GM18519 (cell line): ENCODE measurements around the gene ZC2HC1C.
"Not testable (repeated sequence)": the region's sequence is repeated elsewhere in the genome, so short reads cannot be mapped to it uniquely, and the experiment has no call there.

ENCODE experiments used
- ATAC-seq: cut with Tn5 transposase; IDR thresholded peaks from one replicate; pipeline ENCODE4 v1.9.1; 2021; ENCODE audit warnings: mild to moderate bottlenecking, moderate library complexity; ENCODE audit not compliant: unreplicated experiment, low FRiP score

ZC2HC1C gene

GRCh38 chr14:75090353-75090752 lies 20.9 kb downstream of the ZC2HC1C start:
- ATAC-seq = no peak

GRCh38 chr14:75091251-75091650 lies 21.8 kb downstream of the ZC2HC1C start:
- no peak for ATAC-seq

DNA sequence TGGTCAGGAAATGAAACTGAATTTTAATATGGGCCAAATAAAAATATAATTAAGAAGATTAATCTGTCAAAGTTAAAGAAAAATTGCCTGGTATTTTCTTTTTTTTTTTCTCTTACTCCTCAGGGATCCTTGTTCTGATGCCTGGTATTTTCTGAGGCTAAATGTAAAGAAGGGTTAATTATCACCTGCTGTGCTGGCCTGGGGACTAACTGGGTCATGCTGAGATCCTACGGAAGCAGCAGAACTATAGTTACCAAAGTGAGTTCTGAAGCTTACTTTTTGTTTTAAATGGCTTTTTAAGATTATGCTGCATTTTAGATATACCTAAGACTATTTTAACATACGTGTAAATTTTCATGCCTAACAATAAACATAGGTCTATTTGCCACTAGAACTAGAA lies 23.3 kb downstream of the ZC2HC1C start:
- no peak for ATAC-seq

- no peak for ATAC-seq
These were observed 25.5 kb downstream of the ZC2HC1C start for GRCh38 chr14:75094896-75095295.

GRCh38 chr14:75095690-75096089 lies 26.2 kb downstream of the ZC2HC1C start:
- no peak for ATAC-seq

DNA sequence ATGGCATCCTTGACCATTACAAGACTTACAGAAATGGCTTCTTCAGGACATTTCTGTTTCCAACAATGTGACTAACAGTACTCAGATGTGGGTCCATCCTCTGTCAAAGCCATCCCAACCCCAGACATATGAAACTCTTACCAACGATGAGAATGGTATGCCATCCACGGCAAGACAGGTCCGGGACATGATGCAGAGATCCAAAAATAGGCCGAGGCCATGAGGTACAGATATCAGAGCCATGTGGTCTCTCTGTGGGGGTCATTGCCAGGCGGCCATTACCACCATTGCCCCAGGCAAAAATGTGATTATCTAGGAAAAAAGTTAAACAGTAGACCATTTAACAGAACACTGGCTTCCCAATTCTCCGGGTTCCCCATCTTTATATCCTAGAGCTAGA lies 27.5 kb downstream of the ZC2HC1C start:
- no peak for ATAC-seq

DNA sequence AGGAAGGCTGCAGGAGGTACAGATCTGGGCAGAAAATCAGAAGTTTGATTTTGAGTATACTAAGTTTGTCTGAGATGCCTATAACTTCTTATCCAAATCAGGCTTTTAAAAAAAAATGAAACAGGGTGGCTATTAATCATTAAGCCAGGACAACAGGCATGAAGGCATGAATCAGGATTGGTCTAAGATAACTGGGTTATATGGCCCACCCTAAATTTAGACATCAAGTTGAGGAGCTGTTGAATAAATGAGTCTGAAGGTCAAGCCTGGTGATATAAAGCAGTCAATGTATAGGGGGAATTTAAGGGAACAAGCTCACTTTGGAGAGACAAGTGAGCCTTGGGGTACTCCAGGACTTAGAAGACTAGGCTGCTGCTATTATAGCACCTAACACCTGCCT lies 28.8 kb downstream of the ZC2HC1C start:
- ATAC-seq = no peak

DNA sequence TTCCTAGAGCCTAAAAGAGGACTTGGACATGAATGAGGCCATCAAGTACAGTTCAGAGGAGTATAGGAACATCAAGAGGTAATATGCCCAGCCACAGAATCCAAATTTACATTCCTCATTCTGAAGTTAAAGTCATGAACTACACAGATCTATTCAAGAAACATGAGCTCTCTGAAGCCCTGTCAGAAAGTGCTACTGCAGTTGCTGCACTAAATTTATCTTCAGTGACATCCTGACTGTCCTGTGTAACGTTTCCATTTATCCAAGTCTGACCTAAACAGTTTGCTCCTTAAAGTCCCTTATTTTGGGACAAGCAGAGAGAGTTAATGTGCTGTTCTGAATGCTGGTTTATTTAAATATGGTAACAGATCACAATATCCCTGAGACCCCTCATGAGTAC lies 29.2 kb downstream of the ZC2HC1C start:
- no peak for ATAC-seq

DNA sequence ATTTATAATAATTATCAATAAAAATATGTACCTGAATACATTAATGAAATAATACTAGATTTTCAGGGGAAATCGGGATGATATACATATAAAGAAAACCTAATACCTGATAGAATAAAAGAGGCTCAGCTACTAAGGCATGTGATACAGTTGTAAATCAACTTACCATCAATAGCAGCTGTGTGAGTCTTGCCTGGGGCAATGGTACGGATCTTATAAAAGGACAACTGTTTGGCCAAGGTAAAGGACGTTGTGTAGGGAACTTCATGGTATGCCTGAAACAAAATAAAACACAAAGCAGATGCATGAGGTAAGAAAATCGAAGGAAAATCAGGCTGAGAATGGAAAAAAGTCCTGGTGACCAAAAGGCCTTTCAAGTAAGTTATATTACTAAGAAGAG lies 32.0 kb downstream of the ZC2HC1C start:
- ATAC-seq = no peak

GRCh38 chr14:75107186-75107585 lies 37.7 kb downstream of the ZC2HC1C start:
- ATAC-seq = no peak

- no peak for ATAC-seq
These were observed 40.4 kb downstream of the ZC2HC1C start for GRCh38 chr14:75109877-75110276.

DNA sequence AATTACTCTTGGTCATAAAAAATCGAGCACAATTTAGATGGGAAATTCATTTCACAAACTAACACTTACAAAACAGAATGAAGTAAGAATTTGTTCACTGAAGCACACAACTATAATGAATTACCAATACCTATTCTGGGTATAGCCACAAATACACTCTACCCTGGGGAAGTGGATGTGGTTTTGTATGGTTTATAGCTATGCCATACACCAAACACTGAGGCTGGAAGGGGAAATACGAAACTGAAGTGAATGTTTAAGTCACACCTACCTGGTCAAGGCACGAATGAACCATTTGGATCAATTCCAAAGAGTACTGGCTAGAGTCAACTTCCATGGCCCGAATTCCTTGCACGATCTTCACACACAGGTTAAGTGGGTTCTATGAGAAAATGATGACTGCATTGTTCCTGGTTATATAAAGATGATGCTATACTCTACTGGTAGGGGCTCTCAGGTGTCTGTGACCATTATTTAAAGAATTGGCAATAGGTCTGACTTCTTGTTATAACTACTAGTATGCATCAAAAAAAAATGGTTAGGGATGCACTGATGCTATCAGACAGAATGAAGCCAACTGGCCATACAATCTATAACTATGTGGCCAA lies 44.6 kb downstream of the ZC2HC1C start:
- ATAC-seq = no peak

GRCh38 chr14:75119056-75119455 lies 49.6 kb downstream of the ZC2HC1C start:
- no peak for ATAC-seq

DNA sequence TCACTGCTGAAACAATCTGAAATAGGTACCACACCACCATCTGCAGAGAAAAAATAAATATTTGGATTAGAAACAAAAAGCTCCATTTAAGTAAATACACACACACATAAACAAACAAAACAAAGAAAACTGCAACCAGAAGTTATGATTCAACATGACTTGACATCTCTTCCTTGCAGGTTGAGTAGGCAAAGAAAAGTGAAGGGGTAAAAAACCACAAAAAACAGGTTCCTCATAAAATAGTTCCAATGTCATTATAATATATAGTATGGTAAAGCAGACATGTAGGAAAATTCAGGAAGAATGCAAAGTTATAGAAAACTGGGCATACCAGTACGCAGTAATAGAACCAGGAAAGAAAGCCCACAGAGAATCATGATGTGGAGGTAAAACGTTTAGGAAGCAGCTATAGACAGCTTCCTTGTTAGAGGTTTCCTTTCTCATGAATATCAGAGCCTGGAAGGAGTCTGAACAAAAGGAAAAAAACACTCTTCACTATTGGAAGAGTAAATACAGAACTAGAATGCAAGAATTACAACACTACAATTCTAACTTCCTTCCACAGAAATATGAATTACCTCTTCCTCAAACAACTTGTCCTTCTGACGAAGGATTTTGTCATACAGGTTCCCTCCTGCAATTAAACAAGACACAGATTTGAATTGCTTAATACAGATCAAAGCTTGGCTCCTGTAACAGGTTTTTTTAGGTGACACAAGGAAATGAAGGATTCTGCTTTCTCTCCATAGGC lies 51.3 kb downstream of the ZC2HC1C start:
- ATAC-seq = no peak

DNA sequence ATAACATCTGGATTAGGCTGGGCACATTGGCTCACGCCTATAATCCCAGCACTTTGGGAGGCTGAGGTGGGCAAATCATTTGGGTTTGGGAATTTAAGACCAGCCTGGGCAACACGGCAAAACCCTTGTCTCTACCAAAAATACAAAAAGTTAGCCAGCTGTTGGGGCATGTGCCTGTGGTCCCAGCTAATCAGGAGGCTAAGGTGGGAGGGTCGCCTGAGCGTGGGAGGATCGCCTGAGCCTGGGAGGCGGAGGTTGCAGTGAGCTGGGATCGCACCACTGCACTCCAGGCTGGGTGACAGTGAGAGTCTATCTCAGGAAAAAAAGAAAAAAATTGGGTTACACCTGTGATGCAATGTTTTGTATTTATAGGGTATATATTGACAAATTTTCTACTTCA lies 52.1 kb downstream of the ZC2HC1C start:
- no peak for ATAC-seq

DNA sequence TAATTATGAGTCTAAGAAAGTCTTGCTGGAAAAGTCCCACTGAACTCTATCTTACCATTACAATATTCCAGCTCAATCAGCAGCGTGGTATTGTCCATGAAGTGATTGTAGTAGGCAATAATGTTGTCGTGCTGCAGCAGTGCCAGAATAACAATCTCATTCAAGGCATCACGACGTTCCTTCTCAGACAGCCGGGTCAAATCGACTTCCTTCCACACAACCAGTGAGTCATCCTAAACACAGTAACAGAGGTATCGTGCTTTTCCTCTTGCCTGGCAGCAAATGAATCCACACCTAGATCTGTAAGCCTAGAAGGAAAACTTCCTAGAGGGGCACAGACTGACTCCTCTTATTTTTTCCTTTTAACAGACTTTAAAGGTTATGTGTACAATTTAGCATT lies 54.5 kb downstream of the ZC2HC1C start:
- ATAC-seq = no peak

- no peak for ATAC-seq
These were observed 56.2 kb downstream of the ZC2HC1C start for GRCh38 chr14:75125617-75126016.

- ATAC-seq = no peak
These were observed 56.7 kb downstream of the ZC2HC1C start for GRCh38 chr14:75126121-75126544.

DNA sequence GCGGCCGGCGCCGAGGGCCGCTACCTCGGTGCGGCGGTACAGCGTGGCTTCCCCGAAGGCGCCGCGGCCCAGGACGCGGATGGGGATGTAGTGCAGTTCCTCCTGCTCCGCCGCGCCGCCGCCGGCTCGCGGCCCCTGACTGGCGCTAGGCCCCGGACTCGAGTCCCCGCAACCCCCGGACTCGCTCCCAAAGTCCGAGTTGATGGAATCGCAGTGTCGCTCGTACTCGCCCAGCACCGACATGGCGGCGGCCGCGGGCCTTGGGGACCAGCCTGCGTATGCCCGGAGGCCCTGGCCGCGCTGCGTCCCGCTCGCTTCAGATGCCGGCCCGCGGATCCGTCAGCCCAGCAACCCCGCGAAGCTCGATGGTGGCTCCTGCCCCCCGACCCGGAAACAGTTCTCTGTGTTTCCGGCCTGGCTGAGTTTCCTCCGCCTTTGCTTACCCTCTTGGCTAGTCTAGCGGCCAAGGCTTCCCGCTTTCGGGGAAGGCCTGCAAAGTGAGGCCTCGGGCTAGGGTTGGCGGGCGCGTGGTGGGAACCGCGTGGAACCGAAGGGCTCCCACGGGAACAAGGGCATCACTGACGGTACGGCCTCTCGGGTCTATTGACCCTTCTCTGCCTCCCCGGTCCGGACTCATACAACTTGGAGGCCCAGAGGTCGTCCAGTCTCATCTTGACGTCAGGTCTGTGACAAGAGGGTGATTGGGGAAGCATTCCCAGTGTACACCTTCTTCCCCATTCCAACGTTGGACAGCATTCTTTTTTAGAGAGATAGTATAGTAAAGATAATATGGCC lies 57.4 kb downstream of the ZC2HC1C start, which contains the start of gene NEK9:
Gene NEK9 (minus strand): TSS at position 370 of the 795 bp plus-strand sequence. CDS start 127 bp downstream, at position 243.
- no peak for ATAC-seq

- not testable (repeated sequence) for ATAC-seq
These were observed 58.0 kb downstream of the ZC2HC1C start for GRCh38 chr14:75127474-75127820.

- no peak for ATAC-seq
These were observed 58.6 kb downstream of the ZC2HC1C start for GRCh38 chr14:75127903-75128595.
